ENCODE measurements around the gene CAPN5. TPM values are rescaled to one million over a fixed set of nuclear protein-coding genes. Genes with fewer than 3 reads are reported as not detected.

The CAPN5 gene
- total RNA-seq, 1 donor from 2014 or later, result 7.3 TPM

GRCh38 chr11:77143405-77144020, 76.7 kb downstream of the CAPN5 start:
- no peak for DNase-seq (ENCODE audit: low read depth)
- TF ChIP-seq, protein P1, sequence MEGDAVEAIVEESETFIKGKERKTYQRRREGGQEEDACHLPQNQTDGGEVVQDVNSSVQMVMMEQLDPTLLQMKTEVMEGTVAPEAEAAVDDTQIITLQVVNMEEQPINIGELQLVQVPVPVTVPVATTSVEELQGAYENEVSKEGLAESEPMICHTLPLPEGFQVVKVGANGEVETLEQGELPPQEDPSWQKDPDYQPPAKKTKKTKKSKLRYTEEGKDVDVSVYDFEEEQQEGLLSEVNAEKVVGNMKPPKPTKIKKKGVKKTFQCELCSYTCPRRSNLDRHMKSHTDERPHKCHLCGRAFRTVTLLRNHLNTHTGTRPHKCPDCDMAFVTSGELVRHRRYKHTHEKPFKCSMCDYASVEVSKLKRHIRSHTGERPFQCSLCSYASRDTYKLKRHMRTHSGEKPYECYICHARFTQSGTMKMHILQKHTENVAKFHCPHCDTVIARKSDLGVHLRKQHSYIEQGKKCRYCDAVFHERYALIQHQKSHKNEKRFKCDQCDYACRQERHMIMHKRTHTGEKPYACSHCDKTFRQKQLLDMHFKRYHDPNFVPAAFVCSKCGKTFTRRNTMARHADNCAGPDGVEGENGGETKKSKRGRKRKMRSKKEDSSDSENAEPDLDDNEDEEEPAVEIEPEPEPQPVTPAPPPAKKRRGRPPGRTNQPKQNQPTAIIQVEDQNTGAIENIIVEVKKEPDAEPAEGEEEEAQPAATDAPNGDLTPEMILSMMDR (conservative IDR thresholded peaks at IDR 0.05; ENCODE audit: low read depth, low read length), result no peak
- H3K4me3 ChIP-seq (ENCODE audit: low read depth, low read length), result no peak overlapping the region

DNA sequence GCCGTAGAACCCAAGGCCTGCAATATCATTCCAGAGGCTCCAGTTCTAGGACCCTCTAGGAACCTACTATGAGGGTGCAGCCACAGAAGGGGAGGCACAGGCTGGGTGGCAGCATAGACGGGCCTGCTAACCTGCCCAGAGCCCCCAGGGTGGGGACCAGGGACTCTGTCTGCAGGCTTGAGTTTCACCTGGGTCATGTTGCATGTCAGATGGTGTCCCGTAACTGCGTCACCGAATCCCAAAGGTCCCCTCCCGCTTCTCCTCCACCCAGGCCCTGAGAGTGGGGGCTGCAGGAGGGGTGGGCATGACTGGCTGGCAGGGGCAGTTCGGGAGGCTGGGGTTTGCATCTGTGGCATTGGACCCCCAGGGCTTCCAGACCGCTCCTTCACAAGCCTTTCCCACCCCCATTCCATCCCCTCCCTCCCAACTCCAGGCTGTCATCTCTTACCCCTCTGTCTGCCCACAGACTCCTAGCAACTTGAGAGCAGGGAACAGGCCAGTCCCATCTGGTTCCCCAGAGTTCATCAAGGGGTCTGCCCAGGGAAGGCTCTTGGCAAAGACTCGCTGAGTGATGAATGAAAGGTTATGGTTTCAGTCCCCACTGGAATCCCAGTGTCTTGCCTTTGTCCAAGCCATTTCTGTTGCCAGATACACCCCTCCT, 77.6 kb downstream of the CAPN5 start:
- TF ChIP-seq, protein P1 (conservative IDR thresholded peaks at IDR 0.05; ENCODE audit: low read depth, low read length), result no peak
- DNase-seq (ENCODE audit: low read depth), result no peak
- H3K4me3 ChIP-seq (ENCODE audit: low read depth, low read length), result no peak overlapping the region

- H3K4me3 ChIP-seq (ENCODE audit: low read depth, low read length), result no peak overlapping the region
- TF ChIP-seq, protein P1 (conservative IDR thresholded peaks at IDR 0.05; ENCODE audit: low read depth, low read length), result no peak
- DNase-seq (ENCODE audit: low read depth), result no peak
These were observed 78.2 kb downstream of the CAPN5 start for GRCh38 chr11:77144857-77145428.

GRCh38 chr11:77146261-77147035, 79.7 kb downstream of the CAPN5 start:
- TF ChIP-seq, protein P1 (conservative IDR thresholded peaks at IDR 0.05; ENCODE audit: low read depth, low read length), result no peak
- H3K4me3 ChIP-seq (ENCODE audit: low read depth, low read length), result no peak overlapping the region
- DNase-seq (ENCODE audit: low read depth), result no peak

DNA sequence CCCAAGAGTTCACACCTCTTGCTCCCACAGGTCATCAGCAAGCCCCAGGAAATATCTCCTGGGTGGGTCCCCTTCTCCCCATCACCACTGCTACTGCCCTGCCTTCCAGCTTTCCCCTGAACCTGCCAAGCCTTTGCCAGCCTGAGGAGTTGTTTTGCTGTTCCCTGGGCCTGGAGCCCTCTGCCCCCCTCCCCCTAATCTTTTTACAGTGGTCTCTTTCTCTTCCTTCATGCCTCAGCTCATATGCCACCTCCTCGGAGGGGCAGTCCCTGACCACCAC, 80.2 kb downstream of the CAPN5 start:
- TF ChIP-seq, protein P1 (conservative IDR thresholded peaks at IDR 0.05; ENCODE audit: low read depth, low read length), result no peak
- no peak for DNase-seq (ENCODE audit: low read depth)
- H3K4me3 ChIP-seq (ENCODE audit: low read depth, low read length), result no peak overlapping the region

GRCh38 chr11:77147668-77148321, 81.0 kb downstream of the CAPN5 start:
- no peak for DNase-seq (ENCODE audit: low read depth)
- H3K4me3 ChIP-seq (ENCODE audit: low read depth, low read length), result peak overlapping the region; percentile 43
- TF ChIP-seq, protein P1 (conservative IDR thresholded peaks at IDR 0.05; ENCODE audit: low read depth, low read length), result no peak
